Karpas-422 (cell line): ENCODE measurements around the gene DNAH5. TPM values are rescaled to one million over a fixed set of nuclear protein-coding genes. Genes with fewer than 3 reads are reported as not detected.

Experiments
- DNase-seq: peaks from one replicate; pipeline ENCODE4 v3.0.0-alpha.2; 2015
- H2AFZ ChIP-seq: fragments of 200-600 bp; sonication (generic); 2 replicates; pipeline ENCODE4 v1.6.1; 2014; ENCODE audit warnings: antibody characterized with exemption, low read length, mixed read lengths
- H3K27ac ChIP-seq: fragments of 200-600 bp; sonication (generic); 2 replicates; pipeline ENCODE4 v1.5.1; 2014; ENCODE audit warnings: mild to moderate bottlenecking, low read length, moderate library complexity
- H3K27me3 ChIP-seq: fragments of 200-600 bp; sonication (generic); 2 replicates; pipeline ENCODE4 v1.6.1; 2014; ENCODE audit warnings: low read length, mixed read lengths
- H3K36me3 ChIP-seq: fragments of 200-600 bp; sonication (generic); 2 replicates; pipeline ENCODE4 v1.6.1; 2014; ENCODE audit warnings: low read length, mixed read lengths; ENCODE audit not compliant: insufficient read depth
- H3K4me1 ChIP-seq: fragments of 200-600 bp; sonication (generic); 2 replicates; pipeline ENCODE4 v1.6.1; 2014; ENCODE audit warnings: mild to moderate bottlenecking, low read length, mixed read lengths
- H3K4me2 ChIP-seq: fragments of 200-600 bp; sonication (generic); 2 replicates; pipeline ENCODE4 v1.6.1; 2014; ENCODE audit warnings: low read length, low read depth, mild to moderate bottlenecking; ENCODE audit not compliant: poor library complexity, severe bottlenecking
- H3K4me3 ChIP-seq: fragments of 200-600 bp; sonication (generic); 2 replicates; pipeline ENCODE4 v1.5.1; 2014; ENCODE audit warnings: mild to moderate bottlenecking, antibody characterized with exemption, low read length, mixed read lengths
- H3K79me2 ChIP-seq: fragments of 200-600 bp; sonication (generic); 2 replicates; pipeline ENCODE4 v1.6.1; 2014; ENCODE audit warnings: mild to moderate bottlenecking, low read length, mixed read lengths
- H3K9ac ChIP-seq: fragments of 200-600 bp; sonication (generic); 2 replicates; pipeline ENCODE4 v1.6.0; 2014; ENCODE audit warnings: low read length
- H3K9me2 ChIP-seq: fragments of 200-600 bp; sonication (generic), shearing (Covaris generic); replicated peaks from 2 replicates; pipeline ENCODE4 v1.6.0; 2014; ENCODE audit warnings: mild to moderate bottlenecking, low read length, moderate library complexity; ENCODE audit not compliant: insufficient read depth
- H3K9me3 ChIP-seq: fragments of 300-700, 200-600 bp; sonication (generic); 2 replicates; pipeline ENCODE4 v1.6.1; 2014; ENCODE audit warnings: low read length, mixed read lengths
- H4K20me1 ChIP-seq: fragments of 200-600 bp; sonication (generic); 2 replicates; pipeline ENCODE4 v1.6.1; 2014; ENCODE audit warnings: mild to moderate bottlenecking, antibody characterized with exemption, low read length, low read depth; ENCODE audit not compliant: insufficient read depth
- total RNA-seq: library from RNA; depleted of rRNA; stranded (reverse); fragments of >200 nt; shearing (Covaris generic); gene quantifications from 2 replicates; pipeline ENCODE4 v1.2.3, GENCODE V29; 2014; ENCODE audit warnings: low replicate concordance; rRNA removed

The DNAH5 gene, protein sequence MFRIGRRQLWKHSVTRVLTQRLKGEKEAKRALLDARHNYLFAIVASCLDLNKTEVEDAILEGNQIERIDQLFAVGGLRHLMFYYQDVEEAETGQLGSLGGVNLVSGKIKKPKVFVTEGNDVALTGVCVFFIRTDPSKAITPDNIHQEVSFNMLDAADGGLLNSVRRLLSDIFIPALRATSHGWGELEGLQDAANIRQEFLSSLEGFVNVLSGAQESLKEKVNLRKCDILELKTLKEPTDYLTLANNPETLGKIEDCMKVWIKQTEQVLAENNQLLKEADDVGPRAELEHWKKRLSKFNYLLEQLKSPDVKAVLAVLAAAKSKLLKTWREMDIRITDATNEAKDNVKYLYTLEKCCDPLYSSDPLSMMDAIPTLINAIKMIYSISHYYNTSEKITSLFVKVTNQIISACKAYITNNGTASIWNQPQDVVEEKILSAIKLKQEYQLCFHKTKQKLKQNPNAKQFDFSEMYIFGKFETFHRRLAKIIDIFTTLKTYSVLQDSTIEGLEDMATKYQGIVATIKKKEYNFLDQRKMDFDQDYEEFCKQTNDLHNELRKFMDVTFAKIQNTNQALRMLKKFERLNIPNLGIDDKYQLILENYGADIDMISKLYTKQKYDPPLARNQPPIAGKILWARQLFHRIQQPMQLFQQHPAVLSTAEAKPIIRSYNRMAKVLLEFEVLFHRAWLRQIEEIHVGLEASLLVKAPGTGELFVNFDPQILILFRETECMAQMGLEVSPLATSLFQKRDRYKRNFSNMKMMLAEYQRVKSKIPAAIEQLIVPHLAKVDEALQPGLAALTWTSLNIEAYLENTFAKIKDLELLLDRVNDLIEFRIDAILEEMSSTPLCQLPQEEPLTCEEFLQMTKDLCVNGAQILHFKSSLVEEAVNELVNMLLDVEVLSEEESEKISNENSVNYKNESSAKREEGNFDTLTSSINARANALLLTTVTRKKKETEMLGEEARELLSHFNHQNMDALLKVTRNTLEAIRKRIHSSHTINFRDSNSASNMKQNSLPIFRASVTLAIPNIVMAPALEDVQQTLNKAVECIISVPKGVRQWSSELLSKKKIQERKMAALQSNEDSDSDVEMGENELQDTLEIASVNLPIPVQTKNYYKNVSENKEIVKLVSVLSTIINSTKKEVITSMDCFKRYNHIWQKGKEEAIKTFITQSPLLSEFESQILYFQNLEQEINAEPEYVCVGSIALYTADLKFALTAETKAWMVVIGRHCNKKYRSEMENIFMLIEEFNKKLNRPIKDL (N-terminal part only)
- not detected in 2 replicates for total RNA-seq

DNA sequence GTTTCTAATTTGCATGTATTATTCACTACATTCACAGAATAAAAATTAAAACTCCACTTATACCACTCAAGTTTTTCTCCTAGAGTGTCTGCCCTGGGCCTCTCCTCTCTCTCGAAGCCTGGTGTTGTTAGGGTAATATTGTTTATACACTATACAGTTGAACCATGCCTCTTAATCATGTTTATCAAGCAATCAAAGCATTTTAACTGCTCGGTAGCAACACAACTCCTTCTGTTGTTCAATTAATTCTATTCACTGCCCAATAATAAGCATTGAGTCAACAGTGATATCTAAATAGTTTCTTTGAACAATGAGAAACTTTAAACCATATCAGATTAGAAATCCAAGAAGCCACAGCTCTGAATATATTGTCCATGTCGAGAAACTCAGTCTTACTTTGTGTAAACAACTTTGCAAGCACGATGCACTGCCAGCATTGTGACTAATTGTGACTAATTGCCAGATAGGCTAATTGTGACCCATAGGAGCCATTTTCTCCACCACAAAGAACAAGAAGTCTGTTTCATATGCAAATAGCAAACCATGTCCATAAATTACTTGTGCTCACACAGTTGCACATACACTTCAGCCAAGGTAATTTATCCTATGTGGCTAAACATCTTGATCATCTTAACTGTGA is at the start of gene DNAH5:
Gene DNAH5, minus strand, starts transcription at position 129 of the 640 bp plus-strand sequence. CDS start 250 bp downstream, outside the sequence.
- H3K36me3 ChIP-seq = no peaks in the 10 kb centered on the region
- no peaks in the 10 kb centered on the region for H3K4me1 ChIP-seq
- no peak for DNase-seq
- no peaks in the 10 kb centered on the region for H3K9me2 ChIP-seq
- no peaks in the 10 kb centered on the region for H3K79me2 ChIP-seq
- H3K9me3 ChIP-seq = peaks cover 12% of the 10 kb centered on the region
- H3K4me3 ChIP-seq = no peak within 1 kb of the TSS
- H3K9ac ChIP-seq = no peak within 1 kb of the TSS
- no peak within 1 kb of the TSS for H3K27ac ChIP-seq
- H2AFZ ChIP-seq = no peak within 1 kb of the TSS
- no peaks in the 10 kb centered on the region for H4K20me1 ChIP-seq
- no peak within 1 kb of the TSS for H3K4me2 ChIP-seq
- H3K27me3 ChIP-seq = no peaks in the 10 kb centered on the region

DNA sequence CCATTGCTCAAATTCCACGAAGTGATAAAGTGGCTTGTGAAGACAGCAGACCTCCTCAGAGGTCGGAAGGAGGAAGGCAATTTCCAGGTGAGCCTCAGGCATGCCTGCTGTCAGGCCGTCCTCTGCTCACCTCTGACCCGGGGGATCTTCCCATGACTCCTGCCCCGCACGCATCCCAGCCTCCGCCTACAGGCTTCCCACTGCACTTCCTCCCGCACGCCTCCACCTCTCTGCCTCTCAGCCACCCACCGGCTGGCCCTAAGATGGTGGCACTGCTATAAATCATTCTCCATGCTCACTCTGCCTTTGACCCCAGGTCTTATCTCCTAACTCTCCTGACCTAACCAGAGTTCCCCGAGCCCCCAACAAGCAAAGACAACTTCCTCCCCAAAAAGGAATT is 49.4 kb upstream of the DNAH5 start:
- no peak overlapping the region for H3K9ac ChIP-seq
- H3K4me3 ChIP-seq = no peak overlapping the region
- no peaks in the 10 kb centered on the region for H3K79me2 ChIP-seq
- no peaks in the 10 kb centered on the region for H3K9me2 ChIP-seq
- H3K27me3 ChIP-seq = no peaks in the 10 kb centered on the region
- DNase-seq = no peak
- no peak overlapping the region for H2AFZ ChIP-seq
- H3K4me2 ChIP-seq = no peak overlapping the region
- H3K36me3 ChIP-seq = no peaks in the 10 kb centered on the region
- H3K27ac ChIP-seq = no peak overlapping the region
- H3K4me1 ChIP-seq = no peaks in the 10 kb centered on the region
- 0 out of 2 replicates have a peak, but pooled peaks cover 4% of the 10 kb centered on the region for H3K9me3 ChIP-seq
- no peaks in the 10 kb centered on the region for H4K20me1 ChIP-seq

DNA sequence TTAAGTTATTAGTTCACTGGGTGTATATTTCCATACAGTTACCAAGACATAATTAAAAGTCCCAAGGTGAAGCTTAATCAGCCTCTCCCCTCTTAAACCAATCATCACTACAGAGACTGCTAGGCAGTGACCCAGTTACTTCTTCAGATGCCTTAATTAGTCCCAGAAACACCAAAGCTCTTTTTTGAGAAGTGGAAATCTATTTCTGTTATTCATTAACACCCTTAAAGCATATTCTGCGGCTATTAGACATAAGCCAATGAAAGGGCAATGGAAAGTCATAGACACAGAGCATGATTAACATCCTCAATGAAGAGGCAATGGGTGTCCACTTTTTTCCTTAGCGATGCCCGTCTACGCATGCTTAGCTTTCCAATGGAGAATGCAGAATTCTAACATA is 48.3 kb upstream of the DNAH5 start:
- H3K36me3 ChIP-seq = no peaks in the 10 kb centered on the region
- no peak overlapping the region for H3K4me2 ChIP-seq
- H3K27ac ChIP-seq = no peak overlapping the region
- no peaks in the 10 kb centered on the region for H3K9me2 ChIP-seq
- H3K27me3 ChIP-seq = no peaks in the 10 kb centered on the region
- no peak overlapping the region for H2AFZ ChIP-seq
- 0 out of 2 replicates have a peak, but pooled peaks cover 4% of the 10 kb centered on the region for H3K9me3 ChIP-seq
- H3K79me2 ChIP-seq = no peaks in the 10 kb centered on the region
- H4K20me1 ChIP-seq = no peaks in the 10 kb centered on the region
- H3K9ac ChIP-seq = no peak overlapping the region
- DNase-seq = no peak
- H3K4me1 ChIP-seq = no peaks in the 10 kb centered on the region
- no peak overlapping the region for H3K4me3 ChIP-seq

DNA sequence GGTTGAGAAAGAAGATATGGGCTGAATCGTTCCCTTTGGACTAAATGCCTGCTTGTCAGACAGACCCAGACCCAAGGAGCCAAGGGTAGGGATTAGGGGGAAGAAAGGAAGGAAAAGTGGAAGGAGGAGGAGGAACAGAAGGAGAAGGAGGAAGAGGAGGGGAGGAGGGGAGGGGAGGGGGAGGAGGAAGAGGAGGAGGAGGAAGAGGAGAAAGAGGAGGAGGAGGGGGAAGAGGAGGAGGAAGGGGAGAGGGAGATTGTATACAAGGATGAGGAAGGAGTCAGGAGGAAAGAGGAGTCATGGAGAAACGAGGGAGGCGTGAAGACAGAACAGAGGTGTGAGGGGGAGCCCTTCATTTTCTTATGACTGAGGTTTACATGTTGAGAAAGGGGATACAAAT is 46.9 kb upstream of the DNAH5 start:
- H3K36me3 ChIP-seq = no peaks in the 10 kb centered on the region
- no peak for DNase-seq
- no peak overlapping the region for H3K4me2 ChIP-seq
- H3K9me3 ChIP-seq = no peaks in the 10 kb centered on the region
- no peaks in the 10 kb centered on the region for H3K9me2 ChIP-seq
- H4K20me1 ChIP-seq = no peaks in the 10 kb centered on the region
- H3K4me1 ChIP-seq = no peaks in the 10 kb centered on the region
- H3K27me3 ChIP-seq = no peaks in the 10 kb centered on the region
- H3K9ac ChIP-seq = no peak overlapping the region
- H3K4me3 ChIP-seq = no peak overlapping the region
- no peak overlapping the region for H3K27ac ChIP-seq
- no peak overlapping the region for H2AFZ ChIP-seq
- no peaks in the 10 kb centered on the region for H3K79me2 ChIP-seq

DNA sequence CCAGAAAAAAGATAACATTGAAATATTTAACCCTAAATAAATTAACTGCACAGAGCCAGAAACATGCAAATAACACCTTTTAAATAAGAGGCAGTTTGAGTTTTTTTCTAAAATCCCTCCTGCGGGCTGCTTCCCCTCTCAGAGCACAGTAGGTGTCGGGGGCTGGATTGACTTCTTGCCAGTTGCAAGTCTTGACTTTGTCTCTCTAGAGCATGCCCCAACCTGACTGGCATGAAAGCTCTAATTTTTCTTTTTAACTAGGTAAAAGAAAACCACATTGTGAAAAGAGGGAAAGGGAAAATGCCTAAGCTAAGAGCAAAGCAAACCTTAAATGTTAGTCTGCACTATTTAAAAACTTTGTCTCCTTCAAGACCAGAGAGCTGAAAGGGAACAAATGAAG is 46.4 kb upstream of the DNAH5 start:
- H4K20me1 ChIP-seq = no peaks in the 10 kb centered on the region

DNA sequence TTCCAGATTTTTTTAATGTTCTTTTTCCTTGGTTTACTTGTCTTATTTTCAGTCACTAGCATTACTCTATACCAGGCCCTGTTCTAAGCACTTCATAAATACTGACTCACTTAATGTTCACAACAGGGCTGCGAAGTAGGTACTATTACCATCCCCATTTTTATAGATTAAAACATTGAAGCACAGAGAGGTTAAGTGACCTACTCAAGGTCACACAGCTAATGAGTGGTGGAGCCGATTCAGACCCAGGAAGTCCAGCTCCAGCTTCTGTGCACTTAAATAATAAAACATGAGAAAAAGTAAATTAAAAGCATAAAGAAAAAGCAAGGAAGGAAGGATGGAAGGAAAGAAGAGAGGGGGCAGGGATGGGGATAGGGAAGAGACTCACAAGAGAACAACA is 45.3 kb upstream of the DNAH5 start:
- H3K36me3 ChIP-seq = no peaks in the 10 kb centered on the region
- H3K4me1 ChIP-seq = no peaks in the 10 kb centered on the region
- no peaks in the 10 kb centered on the region for H3K79me2 ChIP-seq
- H3K9ac ChIP-seq = no peak overlapping the region
- H2AFZ ChIP-seq = no peak overlapping the region
- H4K20me1 ChIP-seq = no peaks in the 10 kb centered on the region
- H3K4me3 ChIP-seq = no peak overlapping the region
- H3K27ac ChIP-seq = no peak overlapping the region
- no peak overlapping the region for H3K4me2 ChIP-seq
- H3K9me2 ChIP-seq = no peaks in the 10 kb centered on the region
- DNase-seq = no peak
- H3K27me3 ChIP-seq = no peaks in the 10 kb centered on the region
- no peaks in the 10 kb centered on the region for H3K9me3 ChIP-seq

More for the DNA sequence above, 46.4 kb upstream of the DNAH5 start:
- Histone ChIP-seq H3K4me1 (no peaks in the 10 kb centered on the region), H2AFZ (no peak overlapping the region), H3K27ac (no peak overlapping the region), H3K4me3 (no peak overlapping the region), H3K27me3 (no peaks in the 10 kb centered on the region), H3K9ac (no peak overlapping the region), H3K9me3 (no peaks in the 10 kb centered on the region), H3K36me3 (no peaks in the 10 kb centered on the region), H3K9me2 (no peaks in the 10 kb centered on the region), H3K79me2 (no peaks in the 10 kb centered on the region), H3K4me2 (no peak overlapping the region)
- no peak for DNase-seq

DNA sequence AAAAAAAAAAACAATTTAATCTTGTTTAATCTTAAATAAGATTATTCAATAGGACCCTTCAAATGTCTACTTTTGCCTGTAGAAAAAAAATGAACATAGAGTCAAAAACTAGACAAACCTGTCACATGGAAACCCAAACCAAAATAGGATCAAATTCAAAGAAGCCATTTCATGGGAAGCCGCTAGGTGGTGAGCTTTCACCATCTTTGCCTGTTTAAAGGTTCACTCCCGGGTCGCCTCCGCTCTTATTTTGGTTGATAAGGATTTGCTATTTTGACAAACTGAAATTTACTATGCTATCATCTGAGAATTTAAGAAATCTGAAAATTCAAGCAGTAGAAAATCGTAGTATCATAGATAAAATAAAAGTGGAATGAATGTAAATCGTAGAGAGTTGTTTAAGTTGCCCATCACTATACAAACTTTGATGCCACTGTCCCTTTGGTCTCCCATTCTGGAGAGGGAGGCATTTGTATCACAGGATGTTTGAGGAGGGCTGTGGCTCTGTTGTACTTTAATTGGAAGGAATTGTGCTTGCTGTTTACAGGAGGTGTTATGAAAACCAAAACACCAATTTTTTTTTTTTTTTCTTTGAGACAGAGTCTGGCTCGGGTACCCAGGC is 43.5 kb upstream of the DNAH5 start:
- no peaks in the 10 kb centered on the region for H3K4me1 ChIP-seq
- peak; percentile 71 for DNase-seq
- H3K79me2 ChIP-seq = no peaks in the 10 kb centered on the region
- H3K9me2 ChIP-seq = no peaks in the 10 kb centered on the region
- no peak overlapping the region for H3K4me3 ChIP-seq
- H3K27ac ChIP-seq = no peak overlapping the region
- H3K9ac ChIP-seq = no peak overlapping the region
- no peak overlapping the region for H2AFZ ChIP-seq
- no peaks in the 10 kb centered on the region for H4K20me1 ChIP-seq
- H3K4me2 ChIP-seq = no peak overlapping the region
- H3K9me3 ChIP-seq = no peaks in the 10 kb centered on the region
- no peaks in the 10 kb centered on the region for H3K27me3 ChIP-seq
- no peaks in the 10 kb centered on the region for H3K36me3 ChIP-seq
